PC-3 (cell line): ENCODE data around the gene ZCCHC9. TPM values are rescaled to one million over a fixed set of nuclear protein-coding genes. Genes with fewer than 3 reads are reported as not detected.

Source experiments
- ATAC-seq: fragments of 200-7000 bp; cut with Tn5 transposase; 2 replicates; pipeline ENCODE4 v1.9.1; 2020; ENCODE audit warnings: mild to moderate bottlenecking, moderate library complexity
- BruUV-seq: library from RNA; stranded (reverse); fragments of 400-500 nt; replicated peaks from 2 replicates; lab custom pipeline; 2021; lab: Mats Ljungman, UMichigan
- CTCF ChIA-PET: fragments of 300-600 bp; sonication (Branson Sonifier 250); formaldehyde crosslinking; loops from one replicate; lab custom pipeline; 2022; ENCODE audit warnings: antibody characterized with exemption; lab: Charles Lee
- POLR2A ChIA-PET: fragments of 300-600 bp; sonication (Branson Sonifier 250); formaldehyde crosslinking; loops from one replicate; lab custom pipeline; 2022; ENCODE audit warnings: antibody characterized with exemption; ENCODE audit not compliant: unreplicated experiment; lab: Charles Lee
- DNase-seq: peaks from one replicate; pipeline ENCODE4 v3.0.0-alpha.2; 2015
- H2AFZ ChIP-seq: fragments of 300-600 bp; sonication (generic); 2 replicates; pipeline ENCODE4 v1.6.0; 2016; ENCODE audit warnings: antibody characterized with exemption, low read length
- H3F3A ChIP-seq: fragments of 300-600 bp; sonication (generic); one replicate; pipeline ENCODE4 v1.6.0; 2017; ENCODE audit warnings: antibody characterized with exemption, low read length, control low read depth, mild to moderate bottlenecking; ENCODE audit not compliant: unreplicated experiment
- H3K27ac ChIP-seq: fragments of 300-600 bp; sonication (generic); 2 replicates; pipeline ENCODE4 v1.5.1; 2016; ENCODE audit warnings: mild to moderate bottlenecking, low read length
- H3K27me3 ChIP-seq: fragments of 300-600 bp; sonication (generic); 2 replicates; pipeline ENCODE4 v1.6.1; 2016; ENCODE audit warnings: low read length, mixed read lengths
- H3K36me3 ChIP-seq: fragments of 300-600 bp; sonication (generic); 2 replicates; pipeline ENCODE4 v1.6.1; 2016; ENCODE audit warnings: low read depth, mixed run types, low read length, mixed read lengths
- H3K4me1 ChIP-seq: fragments of 300-600 bp; sonication (generic); 2 replicates; pipeline ENCODE4 v1.5.1; 2016; ENCODE audit warnings: low read length; ENCODE audit not compliant: insufficient read depth
- H3K4me2 ChIP-seq: fragments of 300-600 bp; sonication (generic); 2 replicates; pipeline ENCODE4 v1.6.0; 2016; ENCODE audit warnings: low read length
- H3K4me3 ChIP-seq: fragments of 300-600 bp; sonication (generic); 2 replicates; pipeline ENCODE4 v1.5.1; 2016; ENCODE audit warnings: mild to moderate bottlenecking, low read length, mixed read lengths
- H3K79me2 ChIP-seq: fragments of 300-600 bp; sonication (generic); 2 replicates; pipeline ENCODE4 v1.6.1; 2017; ENCODE audit warnings: low read length, mixed read lengths
- H3K9ac ChIP-seq: fragments of 300-600 bp; sonication (generic); 2 replicates; pipeline ENCODE4 v1.6.0; 2016; ENCODE audit warnings: mild to moderate bottlenecking, low read length
- H3K9me2 ChIP-seq: fragments of 300-600 bp; sonication (generic); replicated peaks from 2 replicates; pipeline ENCODE4 v1.6.1; 2016; ENCODE audit warnings: mixed run types, low read length, mixed read lengths
- H3K9me3 ChIP-seq: fragments of 300-600 bp; sonication (generic); 2 replicates; pipeline ENCODE4 v1.6.1; 2016; ENCODE audit warnings: low read length, mixed read lengths
- H4K20me1 ChIP-seq: fragments of 300-600 bp; sonication (generic); 2 replicates; pipeline ENCODE4 v1.6.1; 2016; ENCODE audit warnings: low read length, mixed read lengths
- CTCF ChIP-seq: fragments of 300-600 bp; sonication (generic); conservative IDR thresholded peaks from 2 replicates; pipeline ENCODE4 v1.5.1; 2017; ENCODE audit warnings: antibody characterized with exemption, low read depth, mild to moderate bottlenecking, low read length
- EZH2 ChIP-seq: fragments of 300-600 bp; sonication (generic); IDR thresholded peaks from one replicate; pipeline ENCODE4 v1.6.1; 2017; ENCODE audit warnings: antibody characterized with exemption, mild to moderate bottlenecking, low read length; ENCODE audit not compliant: unreplicated experiment
- EZH2phosphoT487 ChIP-seq: fragments of 300-600 bp; sonication (generic); IDR thresholded peaks from 2 replicates; pipeline ENCODE4 v1.6.1; 2018; ENCODE audit warnings: mild to moderate bottlenecking, antibody characterized with exemption, low read length, borderline replicate concordance
- intact Hi-C: fragments of 100-400 bp; cut with micrococcal nuclease; formaldehyde crosslinking; loops from 2 replicates; pipeline ENCODE4 v1.9.0; 2023
- total RNA-seq: library from RNA; depleted of rRNA; stranded (reverse); fragments of >200 nt; gene quantifications from 2 replicates; pipeline ENCODE4 v1.2.3, GENCODE V29; 2014

The ZCCHC9 gene
- total RNA-seq, 1 experiment from 2014 or later: 19.4 TPM

- Histone ChIP-seq H3K27ac (no peak overlapping the region), H3K9me2 (no peaks in the 10 kb centered on the region), H3K4me1 (no peaks in the 10 kb centered on the region), H4K20me1 (no peaks in the 10 kb centered on the region), H3K9ac (no peak overlapping the region), H3K27me3 (no peaks in the 10 kb centered on the region), H3K4me3 (no peak overlapping the region), H3K79me2 (no peaks in the 10 kb centered on the region), H3F3A (no peaks in the 10 kb centered on the region), H2AFZ (no peak overlapping the region), H3K4me2 (no peak overlapping the region), H3K9me3 (no peaks in the 10 kb centered on the region), H3K36me3 (no peaks in the 10 kb centered on the region)
- ChIA-PET CTCF (no interaction called here), POLR2A (interaction anchor here (0.5 kb wide), 1 partner anchor 53 kb away, joined by 6 read pairs; no protein-coding TSS in a partner anchor)
- no TSS peak for BruUV-seq
- TF ChIP-seq EZH2phosphoT487: no peak
- no peak for TF ChIP-seq EZH2
- TF ChIP-seq CTCF: no peak
- no peak for ATAC-seq
- intact Hi-C loops: no loop called here
- no peak for DNase-seq
Measured at GRCh38 chr5:81355291-81356251, 54.2 kb downstream of the ZCCHC9 start.

GRCh38 chr5:81359108-81359507, 57.7 kb downstream of the ZCCHC9 start:
- Histone ChIP-seq H2AFZ (no peak overlapping the region), H3K9ac (no peak overlapping the region), H3K4me3 (no peak overlapping the region), H3K4me2 (no peak overlapping the region), H3K27ac (no peak overlapping the region), H3K36me3 (no peaks in the 10 kb centered on the region), H3K9me2 (no peaks in the 10 kb centered on the region), H4K20me1 (no peaks in the 10 kb centered on the region), H3K79me2 (no peaks in the 10 kb centered on the region), H3K27me3 (no peaks in the 10 kb centered on the region), H3K9me3 (no peaks in the 10 kb centered on the region), H3K4me1 (no peaks in the 10 kb centered on the region), H3F3A (no peaks in the 10 kb centered on the region)
- TF ChIP-seq EZH2phosphoT487 (no peak), EZH2 (no peak), CTCF (no peak)
- ATAC-seq (no peak), DNase-seq (no peak)
- ChIA-PET CTCF (no interaction called here), POLR2A (no interaction called here)
- intact Hi-C loops: no loop called here
- no TSS peak for BruUV-seq

GRCh38 chr5:81359881-81360280, 58.5 kb downstream of the ZCCHC9 start:
- H4K20me1 ChIP-seq: no peaks in the 10 kb centered on the region
- no peak overlapping the region for H3K27ac ChIP-seq
- H3K4me3 ChIP-seq: no peak overlapping the region
- H3K36me3 ChIP-seq: no peaks in the 10 kb centered on the region
- ChIA-PET POLR2A (no interaction called here), CTCF (no interaction called here)
- no peak overlapping the region for H3K4me2 ChIP-seq
- H3K79me2 ChIP-seq: no peaks in the 10 kb centered on the region
- no peak overlapping the region for H3K9ac ChIP-seq
- BruUV-seq: no TSS peak
- no peaks in the 10 kb centered on the region for H3K9me2 ChIP-seq
- ATAC-seq (no peak), DNase-seq (no peak)
- no peaks in the 10 kb centered on the region for H3K4me1 ChIP-seq
- TF ChIP-seq EZH2phosphoT487 (no peak), EZH2 (no peak), CTCF (no peak)
- intact Hi-C loops: no loop called here
- H3F3A ChIP-seq: no peaks in the 10 kb centered on the region
- no peak overlapping the region for H2AFZ ChIP-seq
- no peaks in the 10 kb centered on the region for H3K9me3 ChIP-seq
- no peaks in the 10 kb centered on the region for H3K27me3 ChIP-seq
